Peyer's patch (tissue), 4 donors: ENCODE measurements around the gene SMYD3.

Experiments used
- POLR2A ChIP-seq, 2 donors: fragments of 450-650 bp; IDR thresholded peaks; one replicate each; pipeline ENCODE4 v1.5.1; 2017; ENCODE audit warnings: antibody characterized with exemption in 2 of 2, mild to moderate bottlenecking in 2 of 2, moderate library complexity in 2 of 2
- TF ChIP-seq, protein P1 (sequence below), 6 experiments: fragments of 450-650 bp in 4 of 6; fragments of 200-600 bp in 2 of 6; sonication (generic) in 1 of 6; IDR thresholded peaks; one replicate each; pipeline ENCODE4 v1.5.1; 2017 to 2019; ENCODE audit warnings: antibody characterized with exemption in 6 of 6, mild to moderate bottlenecking in 3 of 6, moderate library complexity in 1 of 6

DNA sequence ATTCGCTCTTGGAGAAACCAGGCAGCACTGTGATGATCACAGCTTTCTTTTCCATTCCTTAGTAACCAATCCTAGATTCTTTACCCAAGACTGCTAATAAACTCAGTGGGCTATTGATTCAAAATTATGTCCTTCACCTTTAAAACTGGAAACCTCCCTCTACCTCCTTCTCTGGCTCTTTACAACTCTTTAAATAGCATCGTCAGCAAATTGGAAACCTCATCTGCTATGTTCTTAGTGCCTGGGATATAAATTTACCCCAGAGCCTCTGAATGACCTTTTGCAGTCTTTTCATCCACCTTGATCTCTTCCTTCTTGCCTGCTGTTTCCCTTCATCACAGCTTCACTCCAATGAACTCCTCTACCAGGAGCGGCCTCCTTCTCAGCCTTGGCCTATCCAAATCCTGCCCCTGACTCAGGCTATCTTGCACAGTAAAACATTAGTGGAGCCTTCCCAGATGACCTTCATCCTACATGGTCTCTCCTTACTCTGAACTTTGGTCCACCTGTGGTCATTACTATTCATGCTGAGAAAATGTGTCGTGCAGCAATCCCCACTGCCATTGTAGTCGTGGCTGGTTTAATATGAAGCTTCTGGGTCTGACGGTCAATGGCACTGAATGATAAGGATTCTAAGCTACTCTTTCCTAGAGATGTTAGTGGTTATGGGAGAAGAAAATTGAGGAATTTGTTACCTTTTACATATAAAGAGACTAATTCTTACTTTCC lies 644.1 kb downstream of the SMYD3 start:
- TF ChIP-seq, protein P1, sequence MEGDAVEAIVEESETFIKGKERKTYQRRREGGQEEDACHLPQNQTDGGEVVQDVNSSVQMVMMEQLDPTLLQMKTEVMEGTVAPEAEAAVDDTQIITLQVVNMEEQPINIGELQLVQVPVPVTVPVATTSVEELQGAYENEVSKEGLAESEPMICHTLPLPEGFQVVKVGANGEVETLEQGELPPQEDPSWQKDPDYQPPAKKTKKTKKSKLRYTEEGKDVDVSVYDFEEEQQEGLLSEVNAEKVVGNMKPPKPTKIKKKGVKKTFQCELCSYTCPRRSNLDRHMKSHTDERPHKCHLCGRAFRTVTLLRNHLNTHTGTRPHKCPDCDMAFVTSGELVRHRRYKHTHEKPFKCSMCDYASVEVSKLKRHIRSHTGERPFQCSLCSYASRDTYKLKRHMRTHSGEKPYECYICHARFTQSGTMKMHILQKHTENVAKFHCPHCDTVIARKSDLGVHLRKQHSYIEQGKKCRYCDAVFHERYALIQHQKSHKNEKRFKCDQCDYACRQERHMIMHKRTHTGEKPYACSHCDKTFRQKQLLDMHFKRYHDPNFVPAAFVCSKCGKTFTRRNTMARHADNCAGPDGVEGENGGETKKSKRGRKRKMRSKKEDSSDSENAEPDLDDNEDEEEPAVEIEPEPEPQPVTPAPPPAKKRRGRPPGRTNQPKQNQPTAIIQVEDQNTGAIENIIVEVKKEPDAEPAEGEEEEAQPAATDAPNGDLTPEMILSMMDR (IDR thresholded peaks at IDR 0.05): no peak
- no peak for TF ChIP-seq POLR2A (IDR thresholded peaks at IDR 0.05)
